IMR-90 (cell line): Measurements from ENCODE around the gene ANKRD10. TPM values are rescaled to one million over a fixed set of nuclear protein-coding genes. Genes with fewer than 3 reads are reported as not detected.

Experiments used
- ATAC-seq: fragments of 200-7000 bp; cut with Tn5 transposase; 2 replicates; pipeline ENCODE4 v1.9.1; 2020; ENCODE audit warnings: low read depth, mild to moderate bottlenecking, moderate library complexity
- BruUV-seq: library from RNA; stranded (reverse); fragments of 400-500 nt; replicated peaks from 2 replicates; lab custom pipeline; 2021; lab: Mats Ljungman, UMichigan
- CTCF ChIA-PET: fragments of 300-600 bp; formaldehyde crosslinking; extraction: SDS; loops from one replicate; lab custom pipeline; 2021; ENCODE audit warnings: antibody characterized with exemption; lab: Yijun Ruan, JAX
- POLR2A ChIA-PET: fragments of 300-600 bp; sonication (Branson Sonifier 250); formaldehyde crosslinking; loops from one replicate; lab custom pipeline; 2022; ENCODE audit warnings: antibody characterized with exemption; ENCODE audit not compliant: unreplicated experiment; lab: Charles Lee
- DNase-seq: peaks from one replicate; pipeline ENCODE4 v3.0.0; 2013
- H2AFZ ChIP-seq: replicated peaks from 2 replicates; pipeline ENCODE3; 2013; ENCODE audit warnings: low read length, mild to moderate bottlenecking; ENCODE audit not compliant: poor library complexity
- H2AK5ac ChIP-seq: 2 replicates; pipeline ENCODE4 v1.6.1; 2013; ENCODE audit warnings: low read depth, low read length, inconsistent platforms
- H2AK9ac ChIP-seq: replicated peaks from 2 replicates; pipeline ENCODE3; 2013; ENCODE audit warnings: mild to moderate bottlenecking, low read depth, low read length, moderate library complexity; ENCODE audit not compliant: poor library complexity
- H2BK120ac ChIP-seq: 2 replicates; pipeline ENCODE4 v1.6.1; 2013; ENCODE audit warnings: low read depth, low read length, inconsistent platforms
- H2BK15ac ChIP-seq: 3 replicates; pipeline ENCODE4 v1.6.1; 2013; ENCODE audit warnings: low read depth, low read length, inconsistent platforms
- H2BK20ac ChIP-seq: 2 replicates; pipeline ENCODE4 v1.6.1; 2013; ENCODE audit warnings: low read depth, mild to moderate bottlenecking, inconsistent platforms, low read length, moderate library complexity
- H2BK5ac ChIP-seq: 2 replicates; pipeline ENCODE4 v1.6.1; 2013; ENCODE audit warnings: mild to moderate bottlenecking, low read depth, low read length, inconsistent platforms; ENCODE audit not compliant: poor library complexity, severe bottlenecking
- H3K14ac ChIP-seq: replicated peaks from 2 replicates; pipeline ENCODE4 v1.6.1; 2013; ENCODE audit warnings: low read depth, low read length, inconsistent platforms
- H3K18ac ChIP-seq: 2 replicates; pipeline ENCODE4 v1.6.1; 2013; ENCODE audit warnings: low read depth, low read length, control low read depth
- H3K23ac ChIP-seq: 2 replicates; pipeline ENCODE4 v1.6.1; 2013; ENCODE audit warnings: low read depth, low read length, inconsistent platforms
- H3K27ac ChIP-seq: 2 replicates; pipeline ENCODE4 v1.5.1; 2013; ENCODE audit warnings: mild to moderate bottlenecking, control low read depth, low read length; ENCODE audit not compliant: insufficient read depth
- H3K27me3 ChIP-seq: 2 replicates; pipeline ENCODE4 v1.6.1; 2013; ENCODE audit warnings: low read length; ENCODE audit not compliant: control insufficient read depth, insufficient read depth
- H3K36me3 ChIP-seq: 2 replicates; pipeline ENCODE4 v1.6.1; 2013; ENCODE audit warnings: low read length, mixed read lengths; ENCODE audit not compliant: control insufficient read depth, insufficient read depth
- H3K4ac ChIP-seq: 2 replicates; pipeline ENCODE4 v1.6.1; 2013; ENCODE audit warnings: low read depth, low read length, inconsistent platforms
- H3K4me1 ChIP-seq: 2 replicates; pipeline ENCODE4 v1.6.1; 2013; ENCODE audit warnings: low read length, mixed read lengths; ENCODE audit not compliant: control insufficient read depth, insufficient read depth
- H3K4me2 ChIP-seq: 2 replicates; pipeline ENCODE4 v1.6.1; 2013; ENCODE audit warnings: low read depth, mild to moderate bottlenecking, control low read depth, low read length, moderate library complexity
- H3K4me3 ChIP-seq: 2 replicates; pipeline ENCODE4 v1.5.1; 2013; ENCODE audit warnings: low read depth, mild to moderate bottlenecking, control low read depth, low read length, moderate library complexity; ENCODE audit not compliant: insufficient read depth
- H3K56ac ChIP-seq: 2 replicates; pipeline ENCODE4 v1.6.1; 2013; ENCODE audit warnings: low read length, inconsistent platforms; ENCODE audit not compliant: insufficient read depth; ENCODE audit errors: extremely low read depth
- H3K79me1 ChIP-seq, 2 experiments: 2 replicates each; pipeline ENCODE4 v1.6.1; 2013; ENCODE audit warnings: low read length in 2 of 2, inconsistent platforms in 1 of 2, low read depth in 1 of 2
- H3K9ac ChIP-seq: 2 replicates; pipeline ENCODE4 v1.6.1; 2013; ENCODE audit warnings: low read depth, low read length, control low read depth
- H3K9me1 ChIP-seq: 2 replicates; pipeline ENCODE4 v1.6.1; 2013; ENCODE audit warnings: low read length, inconsistent platforms; ENCODE audit not compliant: insufficient read depth
- H3K9me3 ChIP-seq: 2 replicates; pipeline ENCODE4 v1.6.1; 2013; ENCODE audit warnings: low read length; ENCODE audit not compliant: control insufficient read depth, insufficient read depth
- H4K20me1 ChIP-seq: 2 replicates; pipeline ENCODE4 v1.6.1; 2013; ENCODE audit warnings: low read length, inconsistent platforms; ENCODE audit not compliant: insufficient read depth
- H4K5ac ChIP-seq: 2 replicates; pipeline ENCODE4 v1.6.1; 2013; ENCODE audit warnings: mild to moderate bottlenecking, low read depth, low read length, control low read depth
- H4K8ac ChIP-seq, 2 experiments: 2 replicates each; pipeline ENCODE4 v1.6.1; 2013; ENCODE audit warnings: low read depth in 2 of 2, low read length in 2 of 2, control low read depth in 1 of 2, inconsistent platforms in 1 of 2
- H4K91ac ChIP-seq: 2 replicates; pipeline ENCODE4 v1.6.1; 2013; ENCODE audit warnings: low read depth, low read length, inconsistent platforms; ENCODE audit not compliant: insufficient read depth
- BHLHE40 ChIP-seq: fragments of 150-350 bp; IDR thresholded peaks from 2 replicates; pipeline ENCODE4 v1.6.1; 2016; ENCODE audit warnings: mild to moderate bottlenecking, low read depth, low read length
- CHD1 ChIP-seq: IDR thresholded peaks from 2 replicates; pipeline ENCODE4 v1.6.1; 2012; ENCODE audit warnings: low read depth, low read length, improper control_type of control experiment
- FOS ChIP-seq: fragments of 150-350 bp; IDR thresholded peaks from 2 replicates; pipeline ENCODE4 v1.6.1; 2016; ENCODE audit warnings: low read depth, low read length
- MAFK ChIP-seq: IDR thresholded peaks from 2 replicates; pipeline ENCODE4 v1.6.1; 2012; ENCODE audit warnings: low read depth, low read length, improper control_type of control experiment
- MAZ ChIP-seq: IDR thresholded peaks from 2 replicates; pipeline ENCODE4 v1.6.1; 2012; ENCODE audit warnings: low read depth, mild to moderate bottlenecking, low read length, improper control_type of control experiment, moderate library complexity, borderline replicate concordance
- MXI1 ChIP-seq: IDR thresholded peaks from 2 replicates; pipeline ENCODE4 v1.6.1; 2012; ENCODE audit warnings: low read depth, mild to moderate bottlenecking, low read length, moderate library complexity, borderline replicate concordance
- NFE2L2 ChIP-seq: fragments of 150-350 bp; IDR thresholded peaks from 2 replicates; pipeline ENCODE4 v1.6.1; 2016; ENCODE audit warnings: low read depth, mild to moderate bottlenecking, low read length
- POLR2A ChIP-seq: IDR thresholded peaks from 2 replicates; pipeline ENCODE4 v1.6.1; 2012; ENCODE audit warnings: mild to moderate bottlenecking, low read depth, low read length
- RAD21 ChIP-seq: IDR thresholded peaks from 2 replicates; pipeline ENCODE4 v1.6.1; 2012; ENCODE audit warnings: low read length, improper control_type of control experiment
- RCOR1 ChIP-seq: IDR thresholded peaks from 2 replicates; pipeline ENCODE4 v1.6.1; 2012; ENCODE audit warnings: mild to moderate bottlenecking, low read length, improper control_type of control experiment; ENCODE audit not compliant: insufficient replicate concordance
- RFX5 ChIP-seq: IDR thresholded peaks from 2 replicates; pipeline ENCODE4 v1.8.0; 2012; ENCODE audit warnings: low read depth, mild to moderate bottlenecking, low read length, moderate library complexity
- SMC3 ChIP-seq: fragments of 150-350 bp; IDR thresholded peaks from 2 replicates; pipeline ENCODE4 v1.6.1; 2016; ENCODE audit warnings: low read depth, mild to moderate bottlenecking, antibody characterized with exemption, low read length, moderate library complexity
- WGBS, 2 experiments: methylation state at CpG; one replicate each; pipeline versions ENCODE4 v1.1.5 to v1.1.7; 2013; ENCODE audit warnings: missing lambda C conversion rate in 2 of 2; ENCODE audit not compliant: insufficient read length in 1 of 2; ENCODE audit errors: extremely low coverage in 2 of 2; 5-methylcytosine and 5-hydroxymethylcytosine counted together
- dilution Hi-C: fragments of 300-500 bp; cut with HindIII; formaldehyde crosslinking; loops from one replicate; pipeline ENCODE4 v1.14.3; 2018; ENCODE audit warnings: low sequenced_read_pairs; ENCODE audit not compliant: unreplicated experiment
- in situ Hi-C: fragments of 300-500 bp; cut with MboI; formaldehyde crosslinking; loops from 3 replicates; pipeline ENCODE4 v1.14.3; 2019; ENCODE audit warnings: low sequenced_read_pairs, inconsistent platforms, mixed read lengths
- intact Hi-C: fragments of 100-400 bp; cut with micrococcal nuclease; formaldehyde crosslinking; loops from 2 replicates; pipeline ENCODE4 v1.10.0; 2022
- polyA plus RNA-seq, 3 experiments: library from polyadenylated mRNA; depleted of rRNA; stranded (reverse); fragments of >200 nt; gene quantifications; 2 replicates each; pipeline ENCODE4 v1.2.3, GENCODE V29; 2012; ENCODE audit warnings: low replicate concordance in 1 of 3
- total RNA-seq: library from RNA; depleted of rRNA; stranded (reverse); fragments of >200 nt; gene quantifications from 2 replicates; pipeline ENCODE4 v1.2.3, GENCODE V29; 2012
- TF ChIP-seq, protein P1 (sequence below): fragments of 150-350 bp; IDR thresholded peaks from 2 replicates; pipeline ENCODE4 v1.6.1; 2016; ENCODE audit warnings: low read depth, mild to moderate bottlenecking, low read length, moderate library complexity, borderline replicate concordance
- TF ChIP-seq, protein P2 (sequence below): conservative IDR thresholded peaks from 2 replicates; pipeline ENCODE4 v1.5.1; 2012; ENCODE audit warnings: mild to moderate bottlenecking, low read depth, low read length, improper control_type of control experiment
- TF ChIP-seq, protein P3 (sequence below): fragments of 150-350 bp; IDR thresholded peaks from 2 replicates; pipeline ENCODE4 v1.6.1; 2017; ENCODE audit warnings: mild to moderate bottlenecking, antibody characterized with exemption, low read length, low read depth

ANKRD10 gene
- total and polyA plus RNA-seq, 2 of the 4 experiments (the other 2 are of a cell fraction) = 18.3 to 31.1 TPM

DNA sequence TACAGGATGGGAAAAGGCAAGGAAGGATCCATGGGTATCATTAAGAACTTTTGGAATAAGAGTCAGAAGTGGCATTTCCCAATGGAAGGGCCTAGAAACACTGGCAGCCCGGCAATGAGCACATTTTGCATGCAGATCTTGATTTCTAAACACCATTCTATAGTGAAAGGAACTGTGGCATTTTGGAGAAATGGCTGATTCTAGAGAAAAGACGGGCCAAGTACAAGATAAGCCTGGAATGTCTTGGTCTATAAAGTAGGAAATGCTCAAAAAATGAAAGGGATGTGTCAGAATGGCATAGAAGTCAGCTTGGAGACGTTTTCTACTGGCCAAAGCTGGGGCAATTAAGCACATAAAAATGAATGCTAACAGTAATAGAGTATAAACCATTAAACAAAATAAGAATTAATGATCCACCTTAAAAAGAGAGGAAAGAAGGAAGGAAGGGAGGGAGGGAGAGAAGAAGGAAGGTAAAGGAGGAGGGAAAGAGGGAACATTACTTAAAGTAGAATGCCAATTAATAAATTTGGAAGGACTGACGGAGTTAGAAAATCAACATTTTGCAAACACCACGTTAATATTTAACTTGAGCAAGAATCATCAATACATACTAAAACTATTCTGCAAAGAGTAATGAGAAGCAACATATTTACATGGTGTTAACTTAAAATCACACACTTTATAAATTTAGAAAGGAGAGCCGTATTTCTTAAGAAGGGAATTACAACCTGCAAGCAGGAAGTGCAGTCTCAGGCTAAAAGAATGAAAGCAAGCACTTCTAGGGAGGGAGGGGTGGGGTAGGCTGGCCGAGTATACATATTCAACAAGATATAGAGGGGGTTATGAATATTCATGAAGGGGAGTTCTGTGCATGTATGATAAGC is 78.9 kb downstream of the ANKRD10 start:
- no peaks in the 10 kb centered on the region for H3K36me3 ChIP-seq
- no peaks in the 10 kb centered on the region for H3K9me1 ChIP-seq
- H3K4me3 ChIP-seq = no peak overlapping the region
- no peak overlapping the region for H3K27ac ChIP-seq
- H3K4me1 ChIP-seq = no peaks in the 10 kb centered on the region
- no peak overlapping the region for H2AFZ ChIP-seq
- no peak overlapping the region for H3K18ac ChIP-seq
- ATAC-seq = peak; percentile 40; the same call in 1 of the 2 replicates
- no peak overlapping the region for H2BK15ac ChIP-seq
- dilution Hi-C loops (no loop called here), intact Hi-C loops (no loop called here), in situ Hi-C loops (no loop called here)
- H3K14ac ChIP-seq = no peak overlapping the region
- no peaks in the 10 kb centered on the region for H3K79me1 ChIP-seq
- POLR2A ChIA-PET = no interaction called here
- H3K56ac ChIP-seq = no peak overlapping the region
- H2BK120ac ChIP-seq = no peak overlapping the region
- no peak overlapping the region for H3K9ac ChIP-seq
- H3K9me3 ChIP-seq = no peaks in the 10 kb centered on the region; the same call in 1 of the 2 replicates
- WGBS, 2 experiments = no CpG with 5 or more reads among the region's 7 CpGs
- H3K23ac ChIP-seq = no peak overlapping the region
- no peak overlapping the region for H3K4ac ChIP-seq
- BruUV-seq = no TSS peak
- no peak overlapping the region for H4K8ac ChIP-seq
- no peak for DNase-seq
- no peaks in the 10 kb centered on the region for H4K20me1 ChIP-seq
- no peak overlapping the region for H4K91ac ChIP-seq
- H2AK5ac ChIP-seq = no peak overlapping the region
- H2AK9ac ChIP-seq = no peak overlapping the region
- TF ChIP-seq MAFK (no peak), RCOR1 (no peak), FOS (no peak), RFX5 (no peak), MXI1 (no peak), NFE2L2 (no peak), BHLHE40 (no peak), MAZ (no peak), CHD1 (no peak), POLR2A (no peak), SMC3 (no peak), RAD21 (no peak)
- TF ChIP-seq, protein P1, sequence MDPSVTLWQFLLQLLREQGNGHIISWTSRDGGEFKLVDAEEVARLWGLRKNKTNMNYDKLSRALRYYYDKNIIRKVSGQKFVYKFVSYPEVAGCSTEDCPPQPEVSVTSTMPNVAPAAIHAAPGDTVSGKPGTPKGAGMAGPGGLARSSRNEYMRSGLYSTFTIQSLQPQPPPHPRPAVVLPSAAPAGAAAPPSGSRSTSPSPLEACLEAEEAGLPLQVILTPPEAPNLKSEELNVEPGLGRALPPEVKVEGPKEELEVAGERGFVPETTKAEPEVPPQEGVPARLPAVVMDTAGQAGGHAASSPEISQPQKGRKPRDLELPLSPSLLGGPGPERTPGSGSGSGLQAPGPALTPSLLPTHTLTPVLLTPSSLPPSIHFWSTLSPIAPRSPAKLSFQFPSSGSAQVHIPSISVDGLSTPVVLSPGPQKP = no peak
- TF ChIP-seq, protein P2, sequence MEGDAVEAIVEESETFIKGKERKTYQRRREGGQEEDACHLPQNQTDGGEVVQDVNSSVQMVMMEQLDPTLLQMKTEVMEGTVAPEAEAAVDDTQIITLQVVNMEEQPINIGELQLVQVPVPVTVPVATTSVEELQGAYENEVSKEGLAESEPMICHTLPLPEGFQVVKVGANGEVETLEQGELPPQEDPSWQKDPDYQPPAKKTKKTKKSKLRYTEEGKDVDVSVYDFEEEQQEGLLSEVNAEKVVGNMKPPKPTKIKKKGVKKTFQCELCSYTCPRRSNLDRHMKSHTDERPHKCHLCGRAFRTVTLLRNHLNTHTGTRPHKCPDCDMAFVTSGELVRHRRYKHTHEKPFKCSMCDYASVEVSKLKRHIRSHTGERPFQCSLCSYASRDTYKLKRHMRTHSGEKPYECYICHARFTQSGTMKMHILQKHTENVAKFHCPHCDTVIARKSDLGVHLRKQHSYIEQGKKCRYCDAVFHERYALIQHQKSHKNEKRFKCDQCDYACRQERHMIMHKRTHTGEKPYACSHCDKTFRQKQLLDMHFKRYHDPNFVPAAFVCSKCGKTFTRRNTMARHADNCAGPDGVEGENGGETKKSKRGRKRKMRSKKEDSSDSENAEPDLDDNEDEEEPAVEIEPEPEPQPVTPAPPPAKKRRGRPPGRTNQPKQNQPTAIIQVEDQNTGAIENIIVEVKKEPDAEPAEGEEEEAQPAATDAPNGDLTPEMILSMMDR = no peak
- TF ChIP-seq, protein P3, sequence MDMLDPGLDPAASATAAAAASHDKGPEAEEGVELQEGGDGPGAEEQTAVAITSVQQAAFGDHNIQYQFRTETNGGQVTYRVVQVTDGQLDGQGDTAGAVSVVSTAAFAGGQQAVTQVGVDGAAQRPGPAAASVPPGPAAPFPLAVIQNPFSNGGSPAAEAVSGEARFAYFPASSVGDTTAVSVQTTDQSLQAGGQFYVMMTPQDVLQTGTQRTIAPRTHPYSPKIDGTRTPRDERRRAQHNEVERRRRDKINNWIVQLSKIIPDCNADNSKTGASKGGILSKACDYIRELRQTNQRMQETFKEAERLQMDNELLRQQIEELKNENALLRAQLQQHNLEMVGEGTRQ = no peak
- H2BK5ac ChIP-seq = no peak overlapping the region
- CTCF ChIA-PET = interaction anchor here (0.5 kb wide), 1 partner anchor 274 kb away, joined by 3 read pairs; no protein-coding TSS in a partner anchor
- no peak overlapping the region for H2BK20ac ChIP-seq
- peaks cover 50% of the 10 kb centered on the region for H3K27me3 ChIP-seq
- H3K4me2 ChIP-seq = no peak overlapping the region
- H4K5ac ChIP-seq = no peak overlapping the region
